Measurements from ENCODE around the gene TM7SF2.

TM7SF2 gene

GRCh38 chr11:65157336-65157735 lies 45.7 kb downstream of the TM7SF2 start:
- DNase-seq (ENCODE audit: low read depth), result no peak

GRCh38 chr11:65159012-65159411 lies 47.3 kb downstream of the TM7SF2 start:
- no peak for DNase-seq (ENCODE audit: low read depth)

GRCh38 chr11:65160643-65161042 lies 49.0 kb downstream of the TM7SF2 start:
- DNase-seq (ENCODE audit: low read depth), result no peak

- DNase-seq (ENCODE audit: low read depth), result no peak
Measured at GRCh38 chr11:65163684-65164083, 52.0 kb downstream of the TM7SF2 start.

Data from stimulated activated CD8-positive, alpha-beta memory T cell treated with anti-CD3 and anti-CD28 coated beads, Interleukin-15, amount 100 ng/mL, for 24 hours (primary cell).